ENCODE results near the gene CXCL5.
"Not testable (repeated sequence)": the region's sequence is repeated elsewhere in the genome, so short reads cannot be mapped to it uniquely, and the experiment has no call there.

Gene CXCL5

GRCh38 chr4:73970945-73971344 is 27.5 kb downstream of the CXCL5 start:
- DNase-seq (ENCODE audit: low spot score): no peak

- no peak for DNase-seq (ENCODE audit: low spot score)
Measured at GRCh38 chr4:73970011-73970410, 28.5 kb downstream of the CXCL5 start.

- DNase-seq (ENCODE audit: low spot score): no peak
Measured at GRCh38 chr4:73967866-73968265, 30.6 kb downstream of the CXCL5 start.

GRCh38 chr4:73964862-73965611 is 33.4 kb downstream of the CXCL5 start:
- peak; percentile 26 for DNase-seq (ENCODE audit: low spot score)

GRCh38 chr4:73962724-73963123 is 35.8 kb downstream of the CXCL5 start:
- no peak for DNase-seq (ENCODE audit: low spot score)

- DNase-seq (ENCODE audit: low spot score): not testable (repeated sequence)
Measured at GRCh38 chr4:73959041-73959440, 39.4 kb downstream of the CXCL5 start.

GRCh38 chr4:73952352-73952751 is 46.1 kb downstream of the CXCL5 start:
- DNase-seq (ENCODE audit: low spot score): no peak

- DNase-seq (ENCODE audit: low spot score): not testable (repeated sequence)
Measured at GRCh38 chr4:73950376-73950920, 48.0 kb downstream of the CXCL5 start.

- no peak for DNase-seq (ENCODE audit: low spot score)
Measured at GRCh38 chr4:73948990-73949706, 49.3 kb downstream of the CXCL5 start.

- DNase-seq (ENCODE audit: low spot score): no peak
Measured at GRCh38 chr4:73948291-73948690, 50.2 kb downstream of the CXCL5 start.

GRCh38 chr4:73947239-73947985 is 51.1 kb downstream of the CXCL5 start:
- no peak for DNase-seq (ENCODE audit: low spot score)

GRCh38 chr4:73945674-73946449 is 52.6 kb downstream of the CXCL5 start:
- DNase-seq (ENCODE audit: low spot score): no peak
